ENCODE results near the gene MYO1C.

The MYO1C gene

DNA sequence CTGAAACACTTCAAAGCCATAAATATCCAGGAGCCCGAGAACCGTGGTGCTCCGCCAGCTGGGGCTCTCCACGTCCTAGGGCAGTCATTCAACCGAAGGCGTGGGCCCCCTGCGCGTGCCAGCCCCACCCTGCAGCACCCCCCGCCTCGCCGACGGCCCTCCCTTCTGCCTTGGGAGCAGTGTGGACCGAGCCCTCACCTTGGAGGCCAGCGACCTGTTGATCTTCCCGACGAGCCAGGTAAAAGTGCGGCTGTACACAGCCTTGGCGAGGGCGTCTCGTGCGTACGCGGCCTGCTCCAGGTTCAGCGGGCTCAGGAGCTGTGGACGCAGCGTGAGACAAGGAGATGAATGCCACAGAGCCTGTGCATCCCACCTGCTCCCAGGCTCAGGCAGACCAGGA, 14.1 kb downstream of the MYO1C start:
- TF ChIP-seq OSR1 (CRISPR knock-in tag; IDR thresholded peaks at IDR 0.05): no peak
- no peak for ATAC-seq

DNA sequence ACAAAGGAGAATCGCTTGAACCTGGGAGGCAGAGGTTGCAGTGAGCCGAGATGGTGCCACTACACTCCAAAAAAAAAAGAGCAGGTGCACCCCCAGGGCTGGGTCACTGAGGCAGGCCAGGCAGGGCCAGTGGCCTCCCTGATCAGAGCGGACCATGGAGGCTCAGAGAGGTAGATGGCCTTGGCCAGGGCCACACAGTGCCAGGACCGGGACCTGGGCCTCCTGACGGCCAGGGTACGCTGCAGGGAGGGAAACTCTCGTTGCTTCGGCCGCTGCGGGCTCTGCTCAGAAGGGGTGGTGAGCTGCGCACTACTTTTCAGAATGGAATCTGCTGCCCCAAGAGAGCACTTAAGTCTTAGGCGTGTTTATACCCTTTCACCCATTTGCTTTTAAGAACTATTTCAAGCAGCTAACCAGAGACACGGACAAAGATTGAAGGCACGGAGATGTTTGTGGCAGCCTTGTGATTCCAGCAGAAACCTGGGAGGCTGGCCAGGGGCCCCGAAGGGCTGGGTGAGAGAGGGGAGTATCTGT, 17.1 kb downstream of the MYO1C start:
- no peak for ATAC-seq
- TF ChIP-seq, protein P1, sequence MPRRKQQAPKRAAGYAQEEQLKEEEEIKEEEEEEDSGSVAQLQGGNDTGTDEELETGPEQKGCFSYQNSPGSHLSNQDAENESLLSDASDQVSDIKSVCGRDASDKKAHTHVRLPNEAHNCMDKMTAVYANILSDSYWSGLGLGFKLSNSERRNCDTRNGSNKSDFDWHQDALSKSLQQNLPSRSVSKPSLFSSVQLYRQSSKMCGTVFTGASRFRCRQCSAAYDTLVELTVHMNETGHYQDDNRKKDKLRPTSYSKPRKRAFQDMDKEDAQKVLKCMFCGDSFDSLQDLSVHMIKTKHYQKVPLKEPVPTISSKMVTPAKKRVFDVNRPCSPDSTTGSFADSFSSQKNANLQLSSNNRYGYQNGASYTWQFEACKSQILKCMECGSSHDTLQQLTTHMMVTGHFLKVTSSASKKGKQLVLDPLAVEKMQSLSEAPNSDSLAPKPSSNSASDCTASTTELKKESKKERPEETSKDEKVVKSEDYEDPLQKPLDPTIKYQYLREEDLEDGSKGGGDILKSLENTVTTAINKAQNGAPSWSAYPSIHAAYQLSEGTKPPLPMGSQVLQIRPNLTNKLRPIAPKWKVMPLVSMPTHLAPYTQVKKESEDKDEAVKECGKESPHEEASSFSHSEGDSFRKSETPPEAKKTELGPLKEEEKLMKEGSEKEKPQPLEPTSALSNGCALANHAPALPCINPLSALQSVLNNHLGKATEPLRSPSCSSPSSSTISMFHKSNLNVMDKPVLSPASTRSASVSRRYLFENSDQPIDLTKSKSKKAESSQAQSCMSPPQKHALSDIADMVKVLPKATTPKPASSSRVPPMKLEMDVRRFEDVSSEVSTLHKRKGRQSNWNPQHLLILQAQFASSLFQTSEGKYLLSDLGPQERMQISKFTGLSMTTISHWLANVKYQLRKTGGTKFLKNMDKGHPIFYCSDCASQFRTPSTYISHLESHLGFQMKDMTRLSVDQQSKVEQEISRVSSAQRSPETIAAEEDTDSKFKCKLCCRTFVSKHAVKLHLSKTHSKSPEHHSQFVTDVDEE (CRISPR knock-in tag; IDR thresholded peaks at IDR 0.05): no peak
- TF ChIP-seq ZFP3 (CRISPR knock-in tag; IDR thresholded peaks at IDR 0.05) (no peak), TCF4 (CRISPR knock-in tag; IDR thresholded peaks at IDR 0.05; ENCODE audit: borderline replicate concordance) (no peak)

DNA sequence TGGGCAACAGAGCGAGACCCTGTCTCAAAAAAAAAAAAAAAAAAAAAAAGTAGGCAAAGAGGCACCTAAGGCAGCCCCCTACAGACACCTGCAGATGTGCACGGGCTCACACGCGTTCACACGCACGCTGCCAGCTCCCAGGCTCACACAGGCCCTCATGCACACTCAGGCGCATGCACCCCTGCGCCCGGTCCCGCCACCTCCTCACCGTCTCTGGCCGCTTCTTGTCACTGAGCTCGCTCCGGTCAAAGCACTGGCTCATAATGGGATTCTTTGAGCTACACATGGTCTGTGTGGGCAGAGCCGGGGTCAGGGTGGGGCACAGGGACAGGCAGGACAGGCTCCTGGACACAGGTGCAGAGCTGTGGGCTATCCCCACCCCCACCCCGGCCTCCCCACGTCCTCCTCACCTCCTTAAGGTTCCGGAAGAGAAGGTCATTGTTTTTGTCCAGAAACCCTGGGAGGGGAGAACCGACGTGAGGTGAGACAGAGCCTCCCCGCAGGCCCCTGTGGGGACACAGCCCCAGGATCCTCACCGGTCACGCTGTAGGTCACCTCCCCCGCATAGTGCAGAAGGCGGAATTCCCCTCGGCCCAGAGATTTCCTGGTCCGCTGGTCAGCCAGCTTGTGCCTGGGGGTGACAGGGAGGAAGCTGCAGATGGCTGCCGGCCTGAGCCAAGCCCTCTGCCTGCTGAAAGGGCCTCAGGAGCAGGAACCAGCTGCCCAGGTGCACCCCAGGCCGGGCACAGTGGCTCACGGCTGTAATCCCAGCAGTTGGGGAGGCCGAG, 17.9 kb downstream of the MYO1C start:
- no peak for ATAC-seq
- TF ChIP-seq BACH2 (CRISPR knock-in tag; IDR thresholded peaks at IDR 0.05; ENCODE audit: borderline replicate concordance) (no peak), OSR1 (CRISPR knock-in tag; IDR thresholded peaks at IDR 0.05) (no peak), CSDC2 (CRISPR knock-in tag; IDR thresholded peaks at IDR 0.05) (no peak), ZNF565 (CRISPR knock-in tag; conservative IDR thresholded peaks at IDR 0.05; ENCODE audit: low read depth) (no peak), ESRRG (CRISPR knock-in tag; IDR thresholded peaks at IDR 0.05) (no peak), ZC3H10 (CRISPR knock-in tag; IDR thresholded peaks at IDR 0.05) (no peak), ZFP3 (CRISPR knock-in tag; IDR thresholded peaks at IDR 0.05) (no peak), GLIS3 (CRISPR knock-in tag; IDR thresholded peaks at IDR 0.05) (no peak)
- TF ChIP-seq, protein P2, sequence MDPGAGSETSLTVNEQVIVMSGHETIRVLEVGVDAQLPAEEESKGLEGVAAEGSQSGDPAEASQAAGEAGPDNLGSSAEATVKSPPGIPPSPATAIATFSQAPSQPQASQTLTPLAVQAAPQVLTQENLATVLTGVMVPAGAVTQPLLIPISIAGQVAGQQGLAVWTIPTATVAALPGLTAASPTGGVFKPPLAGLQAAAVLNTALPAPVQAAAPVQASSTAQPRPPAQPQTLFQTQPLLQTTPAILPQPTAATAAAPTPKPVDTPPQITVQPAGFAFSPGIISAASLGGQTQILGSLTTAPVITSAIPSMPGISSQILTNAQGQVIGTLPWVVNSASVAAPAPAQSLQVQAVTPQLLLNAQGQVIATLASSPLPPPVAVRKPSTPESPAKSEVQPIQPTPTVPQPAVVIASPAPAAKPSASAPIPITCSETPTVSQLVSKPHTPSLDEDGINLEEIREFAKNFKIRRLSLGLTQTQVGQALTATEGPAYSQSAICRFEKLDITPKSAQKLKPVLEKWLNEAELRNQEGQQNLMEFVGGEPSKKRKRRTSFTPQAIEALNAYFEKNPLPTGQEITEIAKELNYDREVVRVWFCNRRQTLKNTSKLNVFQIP (CRISPR knock-in tag; IDR thresholded peaks at IDR 0.05; ENCODE audit: borderline replicate concordance, low read depth): no peak
- TF ChIP-seq, protein P1 (CRISPR knock-in tag; IDR thresholded peaks at IDR 0.05): no peak

DNA sequence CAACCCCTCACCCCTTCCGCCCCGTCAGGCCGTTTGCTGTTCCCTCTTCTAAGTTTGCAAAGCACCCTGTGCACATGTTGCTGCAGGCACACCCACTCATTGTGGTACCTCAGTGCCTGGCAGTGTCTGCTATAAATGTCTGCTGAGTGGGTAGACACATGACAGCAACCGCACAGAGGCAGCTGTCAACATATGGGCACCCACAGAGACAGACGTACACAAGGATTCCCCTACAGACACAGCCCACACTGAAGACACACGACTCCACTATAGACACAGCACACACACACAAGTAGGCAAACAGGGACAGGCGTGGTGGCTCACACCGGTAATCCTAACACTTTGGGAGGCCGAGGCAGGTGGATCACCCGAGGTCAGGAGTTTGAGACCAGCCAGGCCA, 18.6 kb downstream of the MYO1C start:
- TF ChIP-seq ZNF8 (CRISPR knock-in tag; IDR thresholded peaks at IDR 0.05): no peak
- no peak for ATAC-seq

DNA sequence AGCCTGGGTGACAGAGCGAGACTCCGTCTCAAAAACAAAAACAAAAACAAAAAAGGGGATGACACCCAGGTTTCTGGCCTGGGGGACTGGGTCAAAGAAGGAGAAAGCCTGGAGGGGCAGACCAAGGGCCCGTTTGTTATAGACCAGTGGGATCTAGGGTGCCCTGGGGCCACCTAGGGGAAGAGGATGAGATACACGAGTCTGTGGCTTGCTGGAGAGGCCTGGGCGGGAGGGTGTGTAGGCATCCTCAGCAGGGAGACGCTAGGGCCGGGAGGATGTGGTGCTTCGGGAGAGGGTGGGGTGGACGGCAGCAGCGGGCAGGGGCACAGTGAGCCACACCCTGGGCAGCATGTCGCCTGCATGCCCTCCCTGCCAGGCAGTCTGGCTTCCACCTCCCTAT, 19.3 kb downstream of the MYO1C start:
- peak; percentile 26; the same call in 2 of the 3 replicates for ATAC-seq
- TF ChIP-seq BACH2 (CRISPR knock-in tag; IDR thresholded peaks at IDR 0.05; ENCODE audit: borderline replicate concordance) (no peak), OSR1 (CRISPR knock-in tag; IDR thresholded peaks at IDR 0.05) (no peak), ISL1 (CRISPR knock-in tag; IDR thresholded peaks at IDR 0.05) (no peak), TOX (CRISPR knock-in tag; IDR thresholded peaks at IDR 0.05; ENCODE audit: borderline replicate concordance) (no peak), ZNF8 (CRISPR knock-in tag; IDR thresholded peaks at IDR 0.05) (no peak), ZC3H10 (CRISPR knock-in tag; IDR thresholded peaks at IDR 0.05) (no peak), ARNTL (CRISPR knock-in tag; IDR thresholded peaks at IDR 0.05; ENCODE audit: borderline replicate concordance, low read depth) (no peak)
- TF ChIP-seq, protein P3, sequence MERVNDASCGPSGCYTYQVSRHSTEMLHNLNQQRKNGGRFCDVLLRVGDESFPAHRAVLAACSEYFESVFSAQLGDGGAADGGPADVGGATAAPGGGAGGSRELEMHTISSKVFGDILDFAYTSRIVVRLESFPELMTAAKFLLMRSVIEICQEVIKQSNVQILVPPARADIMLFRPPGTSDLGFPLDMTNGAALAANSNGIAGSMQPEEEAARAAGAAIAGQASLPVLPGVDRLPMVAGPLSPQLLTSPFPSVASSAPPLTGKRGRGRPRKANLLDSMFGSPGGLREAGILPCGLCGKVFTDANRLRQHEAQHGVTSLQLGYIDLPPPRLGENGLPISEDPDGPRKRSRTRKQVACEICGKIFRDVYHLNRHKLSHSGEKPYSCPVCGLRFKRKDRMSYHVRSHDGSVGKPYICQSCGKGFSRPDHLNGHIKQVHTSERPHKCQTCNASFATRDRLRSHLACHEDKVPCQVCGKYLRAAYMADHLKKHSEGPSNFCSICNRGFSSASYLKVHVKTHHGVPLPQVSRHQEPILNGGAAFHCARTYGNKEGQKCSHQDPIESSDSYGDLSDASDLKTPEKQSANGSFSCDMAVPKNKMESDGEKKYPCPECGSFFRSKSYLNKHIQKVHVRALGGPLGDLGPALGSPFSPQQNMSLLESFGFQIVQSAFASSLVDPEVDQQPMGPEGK (CRISPR knock-in tag; IDR thresholded peaks at IDR 0.05; ENCODE audit: borderline replicate concordance): no peak
- TF ChIP-seq, protein P2 (CRISPR knock-in tag; IDR thresholded peaks at IDR 0.05; ENCODE audit: borderline replicate concordance, low read depth): no peak
- TF ChIP-seq, protein P4, sequence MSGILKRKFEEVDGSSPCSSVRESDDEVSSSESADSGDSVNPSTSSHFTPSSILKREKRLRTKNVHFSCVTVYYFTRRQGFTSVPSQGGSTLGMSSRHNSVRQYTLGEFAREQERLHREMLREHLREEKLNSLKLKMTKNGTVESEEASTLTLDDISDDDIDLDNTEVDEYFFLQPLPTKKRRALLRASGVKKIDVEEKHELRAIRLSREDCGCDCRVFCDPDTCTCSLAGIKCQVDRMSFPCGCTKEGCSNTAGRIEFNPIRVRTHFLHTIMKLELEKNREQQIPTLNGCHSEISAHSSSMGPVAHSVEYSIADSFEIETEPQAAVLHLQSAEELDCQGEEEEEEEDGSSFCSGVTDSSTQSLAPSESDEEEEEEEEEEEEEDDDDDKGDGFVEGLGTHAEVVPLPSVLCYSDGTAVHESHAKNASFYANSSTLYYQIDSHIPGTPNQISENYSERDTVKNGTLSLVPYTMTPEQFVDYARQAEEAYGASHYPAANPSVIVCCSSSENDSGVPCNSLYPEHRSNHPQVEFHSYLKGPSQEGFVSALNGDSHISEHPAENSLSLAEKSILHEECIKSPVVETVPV (CRISPR knock-in tag; IDR thresholded peaks at IDR 0.05): no peak

All from SK-N-SH treated with all-trans-retinoic acid at 6 μM for 48 hours (cell line).